Endothelial cell (in vitro differentiated cells): Measurements from ENCODE around the gene ALG1L2. TPM values are rescaled to one million over a fixed set of nuclear protein-coding genes. Genes with fewer than 3 reads are reported as not detected.
"Not testable (repeated sequence)": the region's sequence is repeated elsewhere in the genome, so short reads cannot be mapped to it uniquely, and the experiment has no call there.

Experiments
- DNase-seq: peaks from one replicate; pipeline ENCODE4 v3.0.0; 2021; ENCODE audit warnings: low spot score
- H3K27ac Mint-ChIP-seq: one replicate; pipeline ENCODE4 v1.8.0; 2021; ENCODE audit warnings: mixed read lengths, inconsistent platforms; ENCODE audit not compliant: unreplicated experiment
- H3K27me3 Mint-ChIP-seq: one replicate; pipeline ENCODE4 v1.8.0; 2021; ENCODE audit warnings: mild to moderate bottlenecking, moderate library complexity, mixed read lengths, inconsistent platforms; ENCODE audit not compliant: unreplicated experiment
- H3K36me3 Mint-ChIP-seq: one replicate; pipeline ENCODE4 v1.8.0; 2021; ENCODE audit warnings: mild to moderate bottlenecking, low read depth, mixed read lengths, inconsistent platforms; ENCODE audit not compliant: unreplicated experiment
- H3K4me1 Mint-ChIP-seq: one replicate; pipeline ENCODE4 v1.8.0; 2021; ENCODE audit warnings: mild to moderate bottlenecking, mixed read lengths, inconsistent platforms; ENCODE audit not compliant: unreplicated experiment
- H3K4me3 Mint-ChIP-seq: one replicate; pipeline ENCODE4 v1.8.0; 2021; ENCODE audit warnings: mild to moderate bottlenecking, mixed read lengths, inconsistent platforms; ENCODE audit not compliant: unreplicated experiment
- H3K9me3 Mint-ChIP-seq: one replicate; pipeline ENCODE4 v1.8.0; 2021; ENCODE audit warnings: mixed read lengths, inconsistent platforms; ENCODE audit not compliant: unreplicated experiment
- CTCF ChIP-seq: fragments of 200-600 bp; sonication (generic); IDR thresholded peaks from one replicate; pipeline ENCODE4 v1.5.0; 2021; ENCODE audit warnings: antibody characterized with exemption; ENCODE audit not compliant: unreplicated experiment
- total RNA-seq: library from RNA; stranded (reverse); fragmentation: NEBNext Ultra II Directional; extraction: Animal tissue kit (Norgen Biotek cat#: 25700); gene quantifications from one replicate; pipeline ENCODE4 v1.2.1, GENCODE V29; 2021; ENCODE audit not compliant: unreplicated experiment

ALG1L2 gene
- total RNA-seq, 1 donor from 2014 or later: 4.4 TPM

DNA sequence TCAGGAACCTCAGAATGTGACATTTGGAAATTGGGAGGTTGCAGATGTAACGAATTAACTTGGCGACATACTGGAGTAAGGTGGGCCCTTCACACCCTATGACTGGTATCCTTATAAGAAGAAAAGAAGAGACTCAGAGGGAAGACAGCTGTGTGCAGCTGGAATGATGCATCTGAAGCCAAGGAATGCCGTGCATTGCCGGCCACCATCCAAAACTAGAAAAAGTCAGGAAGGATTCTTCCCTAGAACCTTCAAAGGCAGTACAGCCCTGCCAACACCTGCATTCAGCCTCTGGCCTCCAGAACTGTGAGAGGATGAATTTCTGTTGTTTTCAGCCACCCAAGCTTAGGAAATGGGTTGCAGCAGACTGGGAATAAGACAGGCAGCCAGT, 23.4 kb upstream of the ALG1L2 start:
- DNase-seq, H3K9me3 Mint-ChIP-seq, H3K36me3 Mint-ChIP-seq, H3K4me3 Mint-ChIP-seq, H3K27me3 Mint-ChIP-seq, H3K27ac Mint-ChIP-seq: not testable (repeated sequence)
- H3K4me1 Mint-ChIP-seq: peaks cover 11% of the 10 kb centered on the region

- not testable (repeated sequence) for H3K27me3 Mint-ChIP-seq, DNase-seq, H3K36me3 Mint-ChIP-seq, H3K27ac Mint-ChIP-seq, H3K9me3 Mint-ChIP-seq, H3K4me3 Mint-ChIP-seq
- H3K4me1 Mint-ChIP-seq: peaks cover 13% of the 10 kb centered on the region
Measured at GRCh38 chr3:130058716-130059115, 22.9 kb upstream of the ALG1L2 start.

GRCh38 chr3:130059162-130059561, 22.5 kb upstream of the ALG1L2 start:
- not testable (repeated sequence) for H3K27me3 Mint-ChIP-seq, H3K4me3 Mint-ChIP-seq, H3K36me3 Mint-ChIP-seq, H3K9me3 Mint-ChIP-seq, H3K27ac Mint-ChIP-seq, DNase-seq
- peaks cover 13% of the 10 kb centered on the region for H3K4me1 Mint-ChIP-seq

DNA sequence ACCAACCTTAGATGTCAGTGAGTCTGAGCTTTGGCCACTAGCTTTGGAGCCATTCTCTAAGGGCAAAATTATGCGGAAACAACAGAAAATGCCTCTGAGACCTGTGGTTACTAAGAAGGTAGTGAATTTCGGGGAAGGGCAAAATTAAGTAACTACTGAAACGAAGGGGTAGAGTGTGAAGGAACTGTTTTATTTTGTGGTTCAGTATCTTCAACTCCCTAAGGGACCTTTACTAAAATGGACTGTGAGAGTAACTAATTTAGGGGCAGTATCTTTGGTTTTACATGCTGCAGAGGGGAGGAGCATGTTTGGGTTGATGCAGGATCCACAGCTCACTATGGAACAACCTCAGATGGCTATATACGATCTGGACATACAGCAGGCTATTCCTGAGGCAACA, 8.0 kb upstream of the ALG1L2 start:
- H3K27ac Mint-ChIP-seq: no peak overlapping the region
- H3K36me3 Mint-ChIP-seq: no peaks in the 10 kb centered on the region
- H3K4me1 Mint-ChIP-seq: no peaks in the 10 kb centered on the region
- TF ChIP-seq CTCF: no peak
- H3K4me3 Mint-ChIP-seq: no peak overlapping the region
- no peaks in the 10 kb centered on the region for H3K9me3 Mint-ChIP-seq
- H3K27me3 Mint-ChIP-seq: no peaks in the 10 kb centered on the region
- DNase-seq: no peak

DNA sequence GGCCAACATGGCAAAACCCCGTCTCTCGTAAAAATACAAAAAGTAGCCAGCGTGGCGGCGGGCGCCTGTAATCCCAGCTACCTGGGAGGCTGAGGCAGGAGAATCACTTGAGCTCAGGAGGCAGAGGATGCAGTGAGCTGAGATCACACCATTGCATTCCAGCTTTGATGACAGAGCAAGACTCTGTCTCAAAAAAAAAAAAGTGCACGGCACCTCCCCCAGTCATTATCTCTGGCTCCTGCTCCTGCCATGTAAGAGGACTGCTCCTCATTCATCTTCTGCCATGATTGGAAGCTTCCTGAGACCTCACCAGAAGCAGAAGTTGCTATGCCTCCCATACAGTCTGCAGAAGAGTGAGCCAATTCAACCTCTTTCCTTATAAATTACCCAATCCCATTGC, 4.0 kb upstream of the ALG1L2 start:
- no peak for DNase-seq
- no peaks in the 10 kb centered on the region for H3K9me3 Mint-ChIP-seq
- no peak for TF ChIP-seq CTCF
- peaks cover 5% of the 10 kb centered on the region for H3K27me3 Mint-ChIP-seq
- H3K27ac Mint-ChIP-seq: no peak overlapping the region
- H3K4me3 Mint-ChIP-seq: no peak overlapping the region
- H3K36me3 Mint-ChIP-seq: no peaks in the 10 kb centered on the region
- H3K4me1 Mint-ChIP-seq: peaks cover 21% of the 10 kb centered on the region

DNA sequence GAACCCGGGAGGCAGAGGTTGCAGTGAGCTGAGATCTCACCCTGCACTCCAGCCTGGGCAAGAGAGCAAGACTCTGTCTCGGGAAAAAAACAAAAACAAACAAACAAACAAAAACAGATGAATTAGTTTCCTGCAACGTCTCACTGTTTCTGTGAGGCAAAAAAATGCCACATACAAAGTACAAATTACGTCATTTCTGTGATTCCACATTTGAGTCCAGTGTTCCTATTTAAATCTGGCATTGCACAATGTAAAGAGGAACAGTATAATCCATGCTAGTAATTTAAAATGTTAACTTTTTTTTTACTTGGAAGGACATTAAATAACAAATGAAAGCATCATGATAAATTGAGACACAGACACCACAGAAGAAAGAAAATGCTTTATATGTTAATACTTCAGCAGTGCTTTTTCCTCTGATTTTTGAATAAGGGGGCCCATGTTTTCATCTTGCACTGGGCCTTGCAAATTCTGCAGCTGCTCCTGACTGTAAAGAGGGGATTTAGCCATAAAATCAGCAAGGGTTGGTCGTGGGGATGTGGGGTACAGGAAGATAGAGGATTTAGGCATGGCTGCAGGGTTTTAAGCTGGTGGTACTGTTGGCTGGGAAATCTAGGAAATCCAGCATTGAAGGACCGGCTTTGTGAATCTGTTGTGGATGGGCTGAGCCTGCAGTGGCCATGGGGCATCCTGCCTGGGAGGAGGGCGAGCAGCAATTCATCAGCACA, 1.9 kb downstream of the ALG1L2 start:
- not testable (repeated sequence) for H3K4me3 Mint-ChIP-seq, H3K36me3 Mint-ChIP-seq, DNase-seq, H3K9me3 Mint-ChIP-seq
- Mint-ChIP-seq H3K4me1 (peaks cover 40% of the 10 kb centered on the region), H3K27me3 (peaks cover 12% of the 10 kb centered on the region), H3K27ac (peak overlapping the region; percentile 48)

DNA sequence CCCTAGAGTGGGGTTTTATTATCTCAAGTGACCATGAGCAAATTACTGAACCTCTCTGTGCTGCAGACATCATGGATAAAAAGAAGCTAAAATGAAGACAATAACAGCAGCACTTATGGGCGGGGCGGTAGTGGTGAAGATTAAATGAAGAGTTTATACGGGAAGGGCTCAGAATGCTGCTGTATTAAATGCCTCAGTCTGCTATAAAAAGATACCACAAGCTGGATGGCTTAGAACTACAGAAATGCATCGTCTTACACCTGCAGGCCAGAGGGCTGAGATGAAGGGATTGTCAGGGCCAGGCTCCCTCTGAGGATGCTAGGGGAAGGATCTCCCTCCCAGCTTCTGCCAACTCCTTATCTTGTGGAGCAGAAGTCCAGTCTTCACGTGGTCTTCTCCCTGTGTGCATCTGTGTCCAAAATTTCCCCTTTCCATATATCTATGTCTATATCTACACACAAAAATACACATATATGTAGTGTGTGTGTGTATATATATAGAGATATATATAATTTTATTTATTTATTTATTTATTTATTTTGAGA, 2.9 kb downstream of the ALG1L2 start:
- Mint-ChIP-seq H3K9me3 (no peaks in the 10 kb centered on the region), H3K36me3 (peaks cover 5% of the 10 kb centered on the region), H3K27me3 (peaks cover 12% of the 10 kb centered on the region), H3K4me3 (no peak overlapping the region), H3K4me1 (peaks cover 39% of the 10 kb centered on the region), H3K27ac (no peak overlapping the region)
- no peak for DNase-seq
- no peak for TF ChIP-seq CTCF
